Mammary epithelial cell (primary cell): ENCODE results near the gene SSBP3.

Source experiments
- CTCF ChIP-seq, 2 donors: IDR thresholded peaks in 1 of 2; conservative IDR thresholded peaks in 1 of 2; 2 replicates each; pipeline ENCODE4 v1.5.1; 2011 to 2012; ENCODE audit warnings: inconsistent platforms in 2 of 2, low read length in 2 of 2, mild to moderate bottlenecking in 2 of 2, control low read depth in 1 of 2, low read depth in 1 of 2; ENCODE audit not compliant: insufficient read depth in 1 of 2; ENCODE audit errors: extremely low read depth in 1 of 2
- EZH2 ChIP-seq: IDR thresholded peaks from 2 replicates; pipeline ENCODE4 v1.6.1; 2012; ENCODE audit warnings: low read length, inconsistent platforms, borderline replicate concordance

- TF ChIP-seq CTCF (conservative IDR thresholded peaks at IDR 0.05 in 1 of 2, IDR thresholded peaks at IDR 0.05 in 1 of 2; ENCODE audit: extremely low read depth in 1 of 2, insufficient read depth in 1 of 2, low read depth in 1 of 2, low read length in 2 of 2) (no peak), EZH2 (no peak)
Measured at GRCh38 chr1:54227891-54228310, 178.3 kb downstream of the SSBP3 start.
